SK-N-SH treated with all-trans-retinoic acid at 6 μM for 48 hours (cell line): Measurements from ENCODE around the gene MSANTD3.

Source experiments
- BACH2 ChIP-seq: fragments of 250-450 bp; sonication (Bioruptor Pico); IDR thresholded peaks from 2 replicates; pipeline ENCODE4 v1.9.0; 2021; ENCODE audit warnings: mild to moderate bottlenecking, borderline replicate concordance
- OSR1 ChIP-seq: fragments of 250-450 bp; sonication (Bioruptor Pico); IDR thresholded peaks from 2 replicates; pipeline ENCODE4 v1.8.0; 2022; ENCODE audit warnings: moderate library complexity, mild to moderate bottlenecking, inconsistent platforms
- PPARA ChIP-seq: fragments of 250-450 bp; sonication (Bioruptor Pico); IDR thresholded peaks from 2 replicates; pipeline ENCODE4 v1.5.0; 2020; ENCODE audit warnings: mild to moderate bottlenecking, borderline replicate concordance
- TCF4 ChIP-seq: fragments of 250-450 bp; sonication (Bioruptor Pico); IDR thresholded peaks from 2 replicates; pipeline ENCODE4 v1.8.0; 2021; ENCODE audit warnings: mild to moderate bottlenecking, moderate library complexity, borderline replicate concordance
- TOX ChIP-seq: fragments of 250-450 bp; sonication (Bioruptor Pico); IDR thresholded peaks from 2 replicates; pipeline ENCODE4 v1.8.0; 2021; ENCODE audit warnings: mild to moderate bottlenecking, moderate library complexity, borderline replicate concordance
- TSHZ2 ChIP-seq: fragments of 250-450 bp; sonication (Bioruptor Pico); IDR thresholded peaks from 2 replicates; pipeline ENCODE4 v1.5.0; 2020; ENCODE audit warnings: mild to moderate bottlenecking, moderate library complexity
- ZFP3 ChIP-seq: fragments of 250-450 bp; sonication (Bioruptor Pico); IDR thresholded peaks from 2 replicates; pipeline ENCODE4 v1.5.0; 2020; ENCODE audit warnings: mild to moderate bottlenecking, moderate library complexity
- ZFP30 ChIP-seq: fragments of 450-650 bp; formaldehyde crosslinking; IDR thresholded peaks from 2 replicates; pipeline ENCODE4 v1.5.0; 2022; ENCODE audit warnings: mild to moderate bottlenecking, moderate library complexity
- ZNF70 ChIP-seq: fragments of 450-650 bp; formaldehyde crosslinking; IDR thresholded peaks from 2 replicates; pipeline ENCODE4 v1.5.0; 2020; ENCODE audit warnings: mild to moderate bottlenecking, moderate library complexity

- TF ChIP-seq TSHZ2 (CRISPR knock-in tag), result no peak
- no peak for TF ChIP-seq OSR1 (CRISPR knock-in tag)
- no peak for TF ChIP-seq ZNF70 (CRISPR knock-in tag)
- TF ChIP-seq BACH2 (CRISPR knock-in tag), result no peak
- TF ChIP-seq ZFP30, result no peak
- TF ChIP-seq TOX (CRISPR knock-in tag), result no peak
- no peak for TF ChIP-seq ZFP3 (CRISPR knock-in tag)
- no peak for TF ChIP-seq PPARA
- TF ChIP-seq TCF4 (CRISPR knock-in tag), result no peak
These were observed 30.6 kb downstream of the MSANTD3 start for GRCh38 chr9:100457517-100457916.
